Activated CD4-positive, CD25-positive, alpha-beta regulatory T cell treated with anti-CD3 and anti-CD28 coated beads, Interleukin-2, amount 50 U/mL, for 72 hours (primary cell): Measurements from ENCODE around the gene MBD3L4.
"Not testable (repeated sequence)": the region's sequence is repeated elsewhere in the genome, so short reads cannot be mapped to it uniquely, and the experiment has no call there.

Experiments used
- DNase-seq: peaks from one replicate; pipeline ENCODE4 v3.0.0; 2021

Gene MBD3L4

DNA sequence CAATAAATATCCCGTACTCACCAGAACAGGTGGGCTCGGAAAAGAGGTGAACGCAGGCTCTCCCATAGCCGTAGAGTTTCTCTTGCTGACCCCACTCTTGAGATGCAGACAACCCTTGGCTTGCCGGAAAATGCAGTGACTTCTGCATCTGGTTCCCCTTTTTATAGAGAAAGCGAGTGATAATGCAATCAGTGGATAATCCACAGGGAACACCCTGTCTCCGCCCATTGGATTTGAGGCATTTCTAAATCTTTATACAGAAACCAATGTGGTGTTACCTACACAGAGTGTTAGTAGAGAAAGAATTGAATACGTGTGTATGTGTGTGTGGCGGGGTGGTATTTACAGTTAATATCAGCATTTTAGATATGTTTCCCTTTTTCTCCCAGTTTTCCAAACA, at the start of gene MBD3L4:
Gene MBD3L4 (minus strand): TSS at position 101 of the 400 bp plus-strand sequence. CDS start 35 bp downstream, at position 66.
- DNase-seq, result not testable (repeated sequence)

DNA sequence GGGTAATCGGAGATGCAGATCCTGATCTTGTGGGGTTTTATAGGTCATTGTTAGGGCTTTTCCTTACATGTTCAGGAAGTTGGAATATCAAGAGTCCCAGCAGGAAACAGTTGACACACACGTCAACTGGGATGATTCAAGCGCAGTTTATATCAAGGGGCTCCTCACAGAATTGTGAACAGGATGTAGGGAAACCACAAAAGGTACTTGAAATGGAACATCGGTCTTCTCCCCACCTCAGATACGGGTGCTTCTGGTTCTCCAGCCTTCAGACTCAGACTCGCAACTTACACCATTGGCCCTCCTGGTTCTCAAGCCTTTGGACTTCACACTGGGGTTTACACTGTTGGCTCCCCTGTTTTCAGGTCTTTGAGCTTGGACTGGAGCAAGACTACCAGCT, 49.0 kb upstream of the MBD3L4 start:
- DNase-seq, result no peak

DNA sequence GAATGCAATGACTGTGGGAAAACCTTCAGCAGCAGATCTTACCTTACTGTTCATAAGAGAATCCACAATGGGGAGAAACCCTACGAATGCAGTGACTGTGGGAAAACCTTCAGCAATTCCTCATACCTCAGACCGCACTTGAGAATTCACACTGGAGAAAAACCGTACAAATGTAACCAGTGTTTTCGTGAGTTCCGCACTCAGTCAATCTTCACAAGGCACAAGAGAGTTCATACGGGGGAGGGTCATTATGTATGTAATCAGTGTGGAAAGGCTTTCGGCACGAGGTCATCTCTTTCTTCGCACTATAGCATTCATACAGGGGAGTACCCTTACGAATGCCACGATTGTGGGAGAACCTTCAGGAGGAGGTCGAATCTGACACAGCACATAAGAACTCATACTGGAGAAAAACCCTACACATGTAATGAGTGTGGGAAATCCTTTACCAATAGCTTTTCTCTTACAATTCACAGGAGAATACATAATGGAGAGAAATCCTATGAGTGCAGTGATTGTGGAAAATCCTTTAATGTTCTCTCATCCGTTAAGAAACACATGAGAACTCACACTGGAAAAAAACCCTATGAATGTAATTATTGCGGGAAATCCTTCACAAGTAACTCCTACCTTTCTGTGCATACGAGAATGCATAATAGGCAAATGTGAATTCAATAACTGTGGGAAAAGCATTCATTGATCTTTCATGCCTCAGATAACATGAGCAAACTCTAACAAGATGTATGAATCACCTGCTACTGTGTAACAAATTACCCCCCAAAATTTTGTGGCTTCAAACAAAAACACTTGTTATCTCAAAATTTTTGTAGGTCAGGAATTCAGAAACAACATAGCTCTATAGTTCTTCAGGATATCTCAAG, 43.3 kb upstream of the MBD3L4 start:
- DNase-seq, result no peak

DNA sequence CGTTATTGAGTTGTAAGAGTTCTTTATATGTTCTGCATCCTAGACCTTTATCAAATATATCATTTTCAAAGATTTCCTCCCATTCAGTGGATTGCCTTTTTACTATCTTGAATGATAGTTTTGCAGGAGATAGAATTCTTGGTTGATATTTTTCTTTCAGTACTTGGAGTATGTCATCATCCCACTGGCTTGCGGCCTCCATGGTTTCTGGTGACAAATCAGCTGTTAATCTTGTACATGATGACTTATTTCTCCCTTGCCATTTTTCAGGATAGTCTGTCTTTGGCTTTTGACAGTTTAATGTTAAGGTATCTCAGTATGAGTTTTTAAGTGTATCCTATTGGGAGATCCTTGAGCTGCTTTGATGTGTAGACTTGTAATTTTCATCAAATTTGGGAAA, 38.0 kb upstream of the MBD3L4 start:
- DNase-seq, result no peak

DNA sequence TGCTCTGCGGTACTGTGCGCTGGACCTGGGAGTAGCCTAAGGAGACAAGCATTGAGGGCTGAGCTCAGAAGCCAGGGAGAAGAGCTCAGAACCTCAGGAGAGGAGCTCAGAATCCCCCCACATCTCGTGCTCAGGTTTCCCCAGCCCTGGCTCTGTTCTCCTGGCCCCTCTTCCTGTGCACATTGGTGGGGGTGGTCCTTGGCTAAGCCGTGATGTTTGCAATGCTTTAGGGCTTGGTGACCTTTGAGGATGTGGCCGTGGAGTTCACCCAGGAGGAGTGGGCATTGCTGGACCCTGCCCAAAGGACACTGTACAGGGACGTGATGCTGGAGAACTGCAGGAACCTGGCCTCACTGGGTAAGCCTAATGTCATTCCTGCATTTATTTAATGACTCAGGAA, 36.2 kb upstream of the MBD3L4 start:
- no peak for DNase-seq

DNA sequence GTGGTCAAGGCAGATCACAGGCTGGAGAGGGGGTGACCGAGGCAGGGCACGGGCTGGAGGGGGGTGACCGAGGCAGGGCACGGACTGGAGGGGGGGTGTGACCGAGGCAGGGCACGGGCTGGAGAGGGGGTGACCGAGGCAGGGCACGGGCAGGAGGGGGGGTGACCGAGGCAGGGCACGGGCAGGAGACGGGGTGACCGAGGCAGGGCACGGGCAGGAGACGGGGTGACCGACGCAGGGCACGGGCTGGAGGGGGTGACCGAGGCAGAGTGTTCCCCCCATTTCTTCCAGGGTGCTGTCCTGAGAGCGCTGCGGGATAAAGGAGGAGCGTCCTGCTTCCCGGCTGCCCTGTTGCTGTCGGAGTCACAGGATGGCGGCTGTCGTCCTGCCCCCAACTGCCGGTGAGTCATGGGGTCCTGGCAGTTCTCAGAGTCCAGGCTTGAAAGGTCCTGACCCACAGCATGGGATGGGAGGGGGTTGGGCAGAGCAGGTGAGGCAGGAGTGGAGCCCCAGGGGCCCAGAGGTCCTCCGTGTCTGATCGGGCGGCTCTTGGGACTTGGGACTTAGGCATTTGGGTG, 34.8 kb upstream of the MBD3L4 start:
- DNase-seq, result no peak

DNA sequence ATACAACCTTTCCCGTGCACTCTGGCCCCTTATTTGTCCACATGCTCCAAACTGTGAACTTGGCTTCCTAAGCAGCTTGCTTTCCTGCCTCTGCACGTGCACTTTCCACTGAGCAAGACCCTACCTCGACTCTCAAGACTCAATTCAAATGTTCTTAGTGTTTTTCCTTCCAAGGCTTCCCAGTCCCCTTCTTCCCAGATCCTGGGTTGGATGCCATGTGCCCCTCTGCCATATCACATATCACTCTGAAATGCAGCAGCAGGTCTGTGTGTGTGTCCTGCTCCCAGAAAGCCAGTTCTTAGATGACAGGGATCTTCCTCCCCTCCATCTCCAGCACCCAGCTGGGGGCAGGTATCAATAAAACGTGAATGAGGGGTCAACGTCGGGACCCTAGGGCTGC, 32.6 kb upstream of the MBD3L4 start:
- DNase-seq, result no peak

DNA sequence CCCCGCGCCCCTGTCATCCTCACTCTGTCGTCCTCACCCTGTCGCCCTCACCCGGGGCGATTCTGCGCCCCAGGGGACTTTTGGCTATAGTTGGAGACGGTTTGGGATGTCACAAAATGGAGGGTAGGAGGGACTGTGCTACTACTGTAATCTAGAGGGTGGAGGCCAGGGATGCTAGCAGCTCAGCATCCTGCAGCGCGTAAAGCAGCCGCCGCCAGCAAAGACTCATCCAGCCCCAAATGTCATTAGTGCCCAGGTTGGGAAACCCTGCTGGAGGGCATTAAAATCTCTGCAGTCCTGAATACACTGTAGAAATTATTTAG, 29.9 kb upstream of the MBD3L4 start:
- no peak for DNase-seq

DNA sequence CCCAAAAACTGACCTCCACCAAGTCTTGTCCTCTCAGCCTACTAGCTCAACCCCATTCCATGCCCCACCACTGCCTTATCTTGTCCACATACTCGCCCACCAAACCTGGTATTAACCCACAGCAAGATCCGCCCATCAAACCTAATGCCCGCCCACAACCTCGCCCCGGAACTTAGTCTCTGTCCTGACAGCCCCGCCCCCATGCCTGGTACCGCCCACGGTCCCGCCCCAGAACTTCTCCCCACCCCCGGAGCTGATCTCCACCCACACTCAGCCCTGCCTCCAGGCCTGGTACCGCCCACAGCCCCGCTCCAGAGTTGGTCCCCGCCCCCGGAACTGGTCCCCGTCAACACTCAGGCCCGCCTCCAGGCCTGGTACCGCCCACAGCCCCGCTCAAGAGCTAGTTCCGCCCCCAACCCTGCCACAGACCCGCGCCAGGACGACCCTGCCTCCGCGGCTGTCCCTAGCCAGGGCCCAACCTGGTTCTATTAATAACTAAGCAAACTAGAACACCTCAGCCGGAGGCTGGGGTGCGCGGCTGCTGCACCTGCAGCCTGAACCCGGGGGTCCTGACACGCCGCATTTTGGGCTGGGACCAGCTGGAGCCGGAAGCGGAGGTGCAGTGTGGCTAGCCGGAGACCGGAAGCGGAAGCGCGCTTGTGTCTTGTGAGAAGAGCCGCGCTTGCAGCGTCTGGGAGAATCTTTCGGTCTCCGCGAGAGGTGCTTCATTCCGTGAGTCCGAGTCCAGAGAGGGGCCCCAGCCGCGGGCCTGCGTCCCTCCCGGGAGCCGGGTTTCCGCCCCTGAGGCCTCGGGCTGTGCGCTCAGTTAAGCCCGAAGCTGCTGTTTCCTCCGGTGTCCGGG, 29.3 kb upstream of the MBD3L4 start, which contains the start of gene ZNF557:
Gene ZNF557 (plus strand): TSS at position 662 of the 862 bp plus-strand sequence. CDS start 5,372 bp downstream, outside the sequence.
- DNase-seq, result peak; percentile 98

DNA sequence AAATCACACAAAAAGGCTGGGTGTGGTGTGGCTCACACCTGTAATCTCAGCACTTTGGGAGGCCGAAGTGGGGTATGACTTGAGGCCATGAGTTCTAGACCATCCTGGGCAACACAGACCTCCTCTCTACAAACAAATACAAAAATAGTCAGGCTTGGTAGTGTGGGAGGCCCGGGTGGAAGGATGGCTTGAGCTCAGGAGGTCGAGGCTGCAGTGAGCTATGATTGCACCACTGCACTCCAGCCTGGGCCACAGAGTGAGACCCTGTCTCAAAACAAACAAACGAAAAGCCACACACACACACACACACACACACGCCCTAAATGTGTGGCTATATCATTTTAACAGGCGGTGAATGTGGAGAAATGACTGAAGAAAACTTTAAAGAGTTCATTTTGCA, 28.6 kb upstream of the MBD3L4 start:
- DNase-seq, result no peak

DNA sequence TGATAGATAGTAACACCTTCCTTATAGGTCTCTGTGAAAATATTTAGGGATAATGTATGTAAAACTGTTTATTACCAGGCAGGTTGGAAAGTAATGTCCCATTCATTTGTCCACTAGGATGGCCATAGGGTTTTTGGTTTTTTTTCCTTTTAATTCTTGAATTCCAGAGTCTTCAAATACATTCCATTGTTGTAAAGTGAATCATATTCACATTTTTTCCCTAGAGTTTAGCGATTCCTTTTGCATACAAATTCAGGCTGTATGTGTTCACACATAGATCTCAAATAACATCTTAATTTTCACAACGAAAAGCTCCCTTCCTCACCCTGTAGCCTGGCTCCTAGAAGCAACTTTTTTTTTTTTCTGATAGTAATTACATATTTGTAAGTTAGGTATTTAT, 27.7 kb upstream of the MBD3L4 start:
- DNase-seq, result no peak

DNA sequence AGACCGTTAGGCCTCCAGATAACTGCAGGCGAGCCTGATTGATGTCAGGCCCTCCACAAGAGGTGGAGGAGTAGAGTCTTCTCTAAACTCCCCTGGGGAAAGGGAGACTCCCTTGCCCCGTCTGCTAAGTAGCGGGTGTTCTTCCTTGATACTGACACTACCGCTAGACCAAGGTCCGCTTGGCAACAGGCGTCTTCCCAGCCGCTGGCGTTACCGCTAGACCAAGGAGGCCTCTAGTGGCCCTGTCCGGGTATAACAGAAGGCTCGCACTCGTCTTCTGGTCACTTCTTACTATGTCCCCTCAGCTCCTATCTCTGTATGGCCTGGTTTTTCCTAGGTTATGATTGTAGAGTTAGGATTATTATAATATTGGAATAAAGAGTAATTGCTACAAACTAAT, 27.1 kb upstream of the MBD3L4 start:
- DNase-seq, result not testable (repeated sequence)

DNA sequence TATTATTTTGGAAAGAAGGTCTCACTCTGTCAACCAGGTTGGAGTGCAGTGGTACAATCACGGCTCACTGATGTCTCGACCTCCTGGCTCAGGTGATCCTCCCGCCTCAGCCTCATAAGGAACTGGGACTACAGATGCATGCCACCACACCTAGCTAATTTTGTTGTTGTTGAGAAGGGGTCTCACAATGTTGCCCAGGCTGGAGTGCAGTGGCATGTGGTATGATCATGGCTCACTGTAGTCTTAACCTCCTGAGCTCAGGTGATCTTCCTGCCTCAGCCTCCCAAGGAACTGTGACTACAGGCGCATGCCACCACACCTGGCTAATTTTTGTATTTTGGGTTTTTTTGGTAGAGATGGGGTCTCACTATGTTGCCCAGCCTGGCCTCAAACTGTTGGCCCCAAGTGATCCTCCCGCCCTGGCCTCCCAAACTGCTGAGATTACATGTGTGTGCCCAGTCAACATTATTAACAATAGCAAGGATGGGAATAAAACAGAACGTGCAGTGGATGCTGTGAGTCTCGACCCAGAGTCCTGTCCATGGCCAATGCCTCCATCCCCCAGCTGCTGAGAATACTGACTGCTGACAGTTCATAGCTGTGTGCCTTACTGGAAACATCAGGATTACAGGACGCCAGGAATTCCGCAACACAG, 23.9 kb upstream of the MBD3L4 start:
- DNase-seq, result no peak

DNA sequence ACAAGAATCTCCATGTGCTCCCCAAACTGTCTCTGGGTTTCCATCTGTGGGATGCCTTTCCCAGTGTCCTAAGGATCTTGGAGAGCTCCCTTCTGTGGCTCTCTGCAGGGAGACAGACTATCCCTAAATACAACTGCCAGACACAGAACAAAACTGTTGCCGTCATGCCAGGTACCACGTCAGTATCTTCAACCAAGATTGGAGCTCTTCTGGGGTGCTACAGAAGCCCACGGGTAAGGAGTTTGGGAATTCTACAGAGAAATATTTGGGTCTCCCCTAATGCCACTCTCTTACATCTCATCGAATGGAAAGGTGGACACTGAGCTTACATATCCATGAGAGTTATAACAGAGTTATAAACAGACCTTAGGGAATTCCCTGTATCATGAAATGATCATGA, 23.4 kb upstream of the MBD3L4 start:
- DNase-seq, result no peak

DNA sequence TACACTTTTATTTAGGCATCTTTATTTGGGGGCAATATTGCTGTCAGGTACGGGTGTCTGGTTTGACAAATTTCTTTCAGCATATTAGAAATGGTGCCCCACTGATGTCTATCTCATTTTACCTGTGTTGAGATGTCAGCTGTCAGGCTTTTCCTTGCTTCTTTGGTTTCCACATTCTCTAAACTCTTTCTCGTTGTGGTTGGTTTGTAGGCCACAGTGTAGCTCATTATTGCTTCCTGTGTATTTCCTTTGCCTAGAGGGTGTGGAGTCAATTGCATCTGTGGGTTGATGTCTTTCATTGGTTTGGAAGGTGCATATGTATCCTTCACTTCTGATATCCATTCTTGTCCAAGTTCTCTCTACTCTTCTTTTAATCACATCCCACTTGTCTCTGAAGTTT, 20.0 kb upstream of the MBD3L4 start:
- not testable (repeated sequence) for DNase-seq

DNA sequence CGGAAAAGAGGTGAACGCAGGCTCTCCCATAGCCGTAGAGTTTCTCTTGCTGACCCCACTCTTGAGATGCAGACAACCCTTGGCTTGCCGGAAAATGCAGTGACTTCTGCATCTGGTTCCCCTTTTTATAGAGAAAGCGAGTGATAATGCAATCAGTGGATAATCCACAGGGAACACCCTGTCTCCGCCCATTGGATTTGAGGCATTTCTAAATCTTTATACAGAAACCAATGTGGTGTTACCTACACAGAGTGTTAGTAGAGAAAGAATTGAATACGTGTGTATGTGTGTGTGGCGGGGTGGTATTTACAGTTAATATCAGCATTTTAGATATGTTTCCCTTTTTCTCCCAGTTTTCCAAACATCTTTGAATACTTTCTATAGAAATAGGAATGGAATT, 18.6 kb upstream of the MBD3L4 start, which contains the start of gene MBD3L3:
Gene MBD3L3 (minus strand): TSS at position 101 of the 400 bp plus-strand sequence. CDS start 71 bp downstream, at position 30.
- not testable (repeated sequence) for DNase-seq

DNA sequence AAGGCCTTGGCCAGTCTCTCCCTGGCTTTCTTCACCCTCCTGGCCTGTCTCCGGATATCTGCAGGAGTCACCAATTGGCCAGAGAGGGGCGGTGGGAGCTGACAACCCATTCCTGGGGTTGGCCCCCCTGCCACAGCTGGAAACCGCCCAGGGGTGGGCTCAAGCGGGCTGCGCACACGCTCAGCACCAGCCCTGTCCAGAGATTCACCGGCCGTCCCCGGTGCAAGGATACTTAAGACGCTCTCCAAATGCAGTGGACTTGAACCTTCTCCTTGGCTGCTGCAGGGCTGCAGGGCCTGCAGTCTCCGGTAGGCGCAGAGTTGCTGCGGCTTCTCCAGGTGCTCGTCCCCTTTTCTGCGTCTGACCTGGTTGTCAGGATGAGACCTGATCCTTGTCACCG, 16.4 kb upstream of the MBD3L4 start:
- not testable (repeated sequence) for DNase-seq

DNA sequence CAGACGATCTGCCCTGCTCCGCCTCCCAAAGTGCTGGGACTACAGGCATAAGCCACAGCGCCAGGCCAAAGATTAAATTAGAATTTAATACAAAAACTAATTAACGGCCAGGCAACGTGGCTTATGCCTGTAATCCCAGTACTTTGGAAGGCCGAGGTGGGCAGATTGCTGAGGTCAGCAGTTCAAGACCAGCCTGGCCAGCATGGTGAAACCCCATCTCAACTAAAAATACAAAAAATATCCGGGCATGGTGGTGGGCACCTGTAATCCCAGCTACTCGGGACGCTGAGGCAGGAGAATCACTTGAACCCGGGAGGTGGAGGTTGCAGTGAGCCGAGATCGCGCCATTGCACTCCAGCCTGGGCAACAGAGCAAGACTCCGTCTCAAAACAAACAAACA, 15.7 kb upstream of the MBD3L4 start:
- DNase-seq, result not testable (repeated sequence)

DNA sequence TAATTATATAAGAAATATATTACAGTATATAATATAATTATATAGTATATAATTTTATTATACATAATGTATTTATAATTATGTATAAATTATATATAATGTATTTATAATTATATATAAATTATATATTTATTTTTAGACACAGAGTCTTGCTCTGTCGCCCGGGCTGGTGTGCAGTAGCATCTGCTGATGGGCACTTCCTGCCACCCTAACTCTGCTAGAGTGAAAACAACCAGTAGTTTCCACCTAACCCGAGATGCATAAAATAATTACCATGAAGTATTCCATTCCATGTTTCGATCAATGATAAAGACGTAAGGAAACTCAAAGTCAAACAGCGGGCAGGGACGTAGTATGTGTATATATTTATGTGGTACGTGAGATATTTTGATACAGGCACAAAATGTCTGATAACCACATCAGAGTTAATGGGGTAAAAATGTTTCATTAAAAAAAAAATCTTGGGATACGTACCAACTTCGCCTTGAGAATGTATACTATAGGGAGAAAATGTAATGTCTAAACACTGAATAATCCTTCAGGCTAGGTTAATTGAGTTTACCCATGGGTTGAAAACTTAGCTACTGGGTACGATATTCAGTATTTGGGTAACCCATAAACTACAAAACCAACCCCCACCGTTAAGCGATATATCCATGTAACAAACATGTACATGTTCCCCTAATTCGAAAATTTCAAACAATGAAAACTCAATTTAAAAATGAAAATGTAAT, 14.8 kb upstream of the MBD3L4 start:
- not testable (repeated sequence) for DNase-seq

DNA sequence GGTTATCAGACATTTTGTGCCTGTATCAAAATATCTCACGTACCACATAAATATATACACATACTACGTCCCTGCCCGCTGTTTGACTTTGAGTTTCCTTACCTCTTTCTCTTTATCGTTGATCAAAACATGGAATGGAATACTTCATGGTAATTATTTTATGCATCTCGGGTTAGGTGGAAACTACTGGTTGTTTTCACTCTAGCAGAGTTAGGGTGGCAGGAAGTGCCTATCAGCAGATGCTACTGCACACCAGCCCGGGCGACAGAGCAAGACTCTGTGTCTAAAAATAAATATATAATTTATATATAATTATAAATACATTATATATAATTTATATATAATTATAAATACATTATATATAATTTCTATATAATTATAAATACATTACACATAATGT, 12.9 kb upstream of the MBD3L4 start:
- DNase-seq, result not testable (repeated sequence)

DNA sequence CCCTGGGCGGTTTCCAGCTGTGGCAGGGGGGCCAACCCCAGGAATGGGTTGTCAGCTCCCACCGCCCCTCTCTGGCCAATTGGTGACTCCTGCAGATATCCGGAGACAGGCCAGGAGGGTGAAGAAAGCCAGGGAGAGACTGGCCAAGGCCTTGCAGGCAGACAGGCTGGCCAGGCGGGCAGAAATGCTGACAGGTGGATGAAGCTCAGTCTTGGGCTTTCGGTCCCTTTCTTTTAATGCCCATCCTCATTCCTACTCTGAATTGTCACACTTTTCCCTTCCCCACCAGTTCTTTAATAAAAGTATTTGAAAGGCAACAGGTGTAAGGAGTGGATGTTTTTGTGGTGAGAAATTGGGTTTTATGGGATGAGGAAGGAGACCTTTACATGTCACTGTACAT, 11.4 kb upstream of the MBD3L4 start:
- not testable (repeated sequence) for DNase-seq

DNA sequence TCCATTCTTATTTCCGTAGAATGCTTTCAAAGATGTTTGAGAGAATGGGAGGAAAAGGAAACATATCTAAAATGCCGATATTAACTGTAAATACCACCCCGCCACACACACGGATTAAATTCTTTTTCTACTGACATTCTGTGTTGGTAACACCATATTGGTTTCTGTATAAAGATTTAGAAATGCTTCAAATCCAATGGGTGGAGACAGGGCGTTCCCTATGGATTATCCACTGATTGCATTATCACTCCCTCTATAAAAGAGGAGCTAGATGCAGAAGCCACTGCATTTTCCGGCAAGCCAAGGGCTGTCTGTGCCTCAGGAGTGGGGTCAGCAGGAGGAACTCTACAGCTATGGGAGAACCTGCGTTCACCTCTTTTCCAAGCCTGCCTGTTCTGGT, 9.0 kb upstream of the MBD3L4 start, which contains the start of gene MBD3L2:
Gene MBD3L2 (plus strand): TSS at position 301 of the 400 bp plus-strand sequence. CDS start 53 bp downstream, at position 354.
- DNase-seq, result not testable (repeated sequence)
